ENCODE data around the gene KREMEN2. TPM values are rescaled to one million over a fixed set of nuclear protein-coding genes. Genes with fewer than 3 reads are reported as not detected.

KREMEN2 gene
- total RNA-seq, 1 donor from 2014 or later, result not detected

GRCh38 chr16:2971985-2972784 lies 8.1 kb downstream of the KREMEN2 start:
- Histone ChIP-seq H3K27me3 (peaks cover 10% of the 10 kb centered on the region), H3K4me3 (no peak overlapping the region), H3K36me3 (no peaks in the 10 kb centered on the region), H3K4me1 (peaks cover 6 to 17% of the 10 kb centered on the region in 2 donors), H3K9me3 (no peaks in the 10 kb centered on the region), H3K27ac (no peak overlapping the region)
- DNase-seq (ENCODE audit: low spot score in 2 of 2), result no peak
- TF ChIP-seq CTCF (IDR thresholded peaks at IDR 0.05), result no peak
- intact Hi-C loops (cut with DNase I), result no loop called here

GRCh38 chr16:2973093-2973492 lies 9.0 kb downstream of the KREMEN2 start:
- H3K4me3 ChIP-seq, result no peak overlapping the region
- DNase-seq (ENCODE audit: low spot score in 2 of 2), result no peak

DNA sequence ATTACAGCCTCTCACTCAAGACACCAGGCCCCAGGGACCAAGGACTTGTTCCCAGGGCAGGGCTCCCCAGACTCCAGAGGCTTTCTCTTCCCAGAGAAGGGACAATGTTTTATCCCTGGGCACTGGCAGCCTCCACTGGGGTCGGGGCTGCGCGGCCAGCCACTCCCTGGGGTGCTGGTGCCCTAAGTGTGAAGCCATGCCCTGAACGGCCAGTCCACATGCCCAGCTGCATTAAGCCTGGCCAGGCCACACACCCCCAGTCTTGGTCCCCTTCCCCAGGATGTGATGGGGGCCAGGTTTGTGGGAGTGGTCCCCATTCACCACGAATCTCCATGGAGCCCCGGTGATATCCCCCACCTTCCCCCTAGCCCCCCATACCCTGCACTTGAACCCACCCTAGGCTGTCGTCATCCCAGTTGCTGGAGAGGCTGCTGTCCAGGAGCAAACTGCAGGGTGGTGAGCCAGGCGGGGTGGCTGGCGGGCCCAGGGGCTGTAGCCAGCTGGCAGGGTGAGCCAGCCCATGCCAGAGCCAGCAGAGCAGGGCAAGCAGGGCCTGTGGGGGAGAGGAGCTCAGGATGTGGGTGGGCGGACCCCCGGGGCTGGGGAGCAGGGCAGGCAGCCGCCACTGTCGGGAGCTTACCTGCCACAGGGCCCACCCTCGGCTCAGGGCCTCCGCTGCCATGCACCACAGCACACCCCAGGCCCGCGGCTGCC lies 9.7 kb downstream of the KREMEN2 start:
- Histone ChIP-seq H3K4me1 (peaks cover 3 to 12% of the 10 kb centered on the region in 2 donors), H3K9me3 (no peaks in the 10 kb centered on the region), H3K36me3 (no peaks in the 10 kb centered on the region), H3K4me3 (no peak overlapping the region), H3K27ac (no peak overlapping the region), H3K27me3 (no peaks in the 10 kb centered on the region)
- no peak for DNase-seq (ENCODE audit: low spot score in 2 of 2)
- TF ChIP-seq CTCF (IDR thresholded peaks at IDR 0.05), result no peak
- intact Hi-C loops (cut with DNase I), result no loop called here

More at GRCh38 chr16:2973093-2973492, 9.0 kb downstream of the KREMEN2 start:
- H3K4me1 ChIP-seq, result peaks cover 5 to 17% of the 10 kb centered on the region in 2 donors
- H3K36me3 ChIP-seq, result no peaks in the 10 kb centered on the region
- intact Hi-C loops (cut with DNase I), result no loop called here
- H3K27me3 ChIP-seq, result peaks cover under 1% of the 10 kb centered on the region
- no peak overlapping the region for H3K27ac ChIP-seq
- no peak for TF ChIP-seq CTCF (IDR thresholded peaks at IDR 0.05)
- H3K9me3 ChIP-seq, result no peaks in the 10 kb centered on the region

DNA sequence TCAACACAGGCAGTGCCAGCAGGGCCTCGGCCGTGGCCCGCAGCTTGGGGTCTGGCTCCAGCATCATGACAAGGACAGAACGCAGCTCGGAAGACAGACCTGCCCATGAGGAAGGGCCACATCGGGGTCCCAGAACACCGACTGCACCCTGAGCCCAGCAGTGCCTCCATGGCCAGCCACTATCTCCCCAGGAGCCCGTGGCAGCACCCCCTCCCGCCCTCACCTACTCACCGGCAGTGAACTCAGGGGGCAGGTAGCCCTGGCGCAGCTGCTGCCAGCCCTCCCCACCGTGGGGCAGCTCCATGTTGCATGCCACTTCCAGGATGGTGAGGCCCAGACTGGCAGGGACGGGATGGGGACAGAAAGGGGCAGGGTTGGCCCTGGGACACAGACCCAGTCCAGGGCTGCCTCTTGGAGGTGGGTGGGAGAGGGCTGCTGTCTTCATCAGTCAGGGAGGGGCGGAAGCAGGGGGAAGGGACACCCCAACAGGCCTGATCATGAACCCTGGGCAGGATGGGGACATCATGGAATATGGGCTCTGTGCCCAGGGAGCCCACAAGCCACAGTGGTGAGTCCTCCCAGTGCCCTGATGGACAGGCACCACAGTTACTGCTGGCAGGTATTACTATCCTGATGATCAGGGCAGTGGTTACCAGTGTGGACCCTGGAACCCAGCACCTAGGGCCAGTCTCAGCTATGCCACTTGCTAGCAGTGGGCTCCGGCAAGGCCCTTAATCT lies 10.4 kb downstream of the KREMEN2 start:
- H3K9me3 ChIP-seq, result no peaks in the 10 kb centered on the region
- no peak for DNase-seq (ENCODE audit: low spot score in 2 of 2)
- intact Hi-C loops (cut with DNase I), result no loop called here
- peaks cover 2 to 9% of the 10 kb centered on the region in 2 donors for H3K4me1 ChIP-seq
- no peak overlapping the region for H3K4me3 ChIP-seq
- no peak overlapping the region for H3K27ac ChIP-seq
- no peaks in the 10 kb centered on the region for H3K27me3 ChIP-seq
- no peak for TF ChIP-seq CTCF (IDR thresholded peaks at IDR 0.05)
- H3K36me3 ChIP-seq, result no peaks in the 10 kb centered on the region

DNA sequence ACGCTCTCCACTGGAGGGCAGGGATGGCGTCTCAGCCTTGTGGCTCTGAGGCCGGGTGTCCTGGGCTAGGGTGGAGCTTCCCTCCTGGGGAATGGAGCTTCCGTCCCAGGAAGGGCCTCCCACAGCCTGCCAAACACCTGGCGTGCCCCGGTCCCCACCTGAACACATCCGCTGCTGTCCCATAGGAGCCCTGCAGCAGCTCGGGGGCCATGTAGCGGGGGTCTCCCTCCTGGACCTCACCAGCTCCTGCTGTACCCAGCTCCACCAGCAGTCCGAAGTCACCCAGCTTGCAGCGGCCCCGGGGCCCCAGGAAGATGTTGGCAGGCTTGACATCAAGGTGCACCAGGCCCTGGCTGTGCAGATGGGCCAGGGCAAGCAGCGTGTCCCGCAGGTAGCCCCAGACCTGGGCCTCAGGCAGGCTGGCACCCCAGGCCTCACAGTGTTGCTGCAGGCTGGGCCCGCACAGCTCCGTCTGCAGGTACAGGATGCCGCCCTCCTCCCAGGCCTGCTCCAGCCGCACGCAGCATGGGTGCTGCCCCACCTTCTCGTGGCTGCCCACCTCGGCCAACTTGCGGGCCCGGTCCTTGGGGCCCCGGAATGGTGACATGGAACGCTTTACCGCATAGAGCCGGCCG lies 11.2 kb downstream of the KREMEN2 start:
- Histone ChIP-seq H3K4me1 (peaks cover 5 to 7% of the 10 kb centered on the region in 2 donors), H3K36me3 (no peaks in the 10 kb centered on the region), H3K27me3 (no peaks in the 10 kb centered on the region), H3K9me3 (no peaks in the 10 kb centered on the region), H3K4me3 (no peak overlapping the region), H3K27ac (no peak overlapping the region)
- no peak for DNase-seq (ENCODE audit: low spot score in 2 of 2)
- intact Hi-C loops (cut with DNase I), result no loop called here
- no peak for TF ChIP-seq CTCF (IDR thresholded peaks at IDR 0.05)

Measured in ascending aorta (tissue), 2 donors.